GM18909 (cell line): ENCODE data around the gene LRRC70.
"Not testable (repeated sequence)": the region's sequence is repeated elsewhere in the genome, so short reads cannot be mapped to it uniquely, and the experiment has no call there.

Experiments
- ATAC-seq: cut with Tn5 transposase; IDR thresholded peaks from one replicate; pipeline ENCODE4 v1.9.1; 2021; ENCODE audit warnings: mild to moderate bottlenecking; ENCODE audit not compliant: unreplicated experiment, poor library complexity

The LRRC70 gene, protein sequence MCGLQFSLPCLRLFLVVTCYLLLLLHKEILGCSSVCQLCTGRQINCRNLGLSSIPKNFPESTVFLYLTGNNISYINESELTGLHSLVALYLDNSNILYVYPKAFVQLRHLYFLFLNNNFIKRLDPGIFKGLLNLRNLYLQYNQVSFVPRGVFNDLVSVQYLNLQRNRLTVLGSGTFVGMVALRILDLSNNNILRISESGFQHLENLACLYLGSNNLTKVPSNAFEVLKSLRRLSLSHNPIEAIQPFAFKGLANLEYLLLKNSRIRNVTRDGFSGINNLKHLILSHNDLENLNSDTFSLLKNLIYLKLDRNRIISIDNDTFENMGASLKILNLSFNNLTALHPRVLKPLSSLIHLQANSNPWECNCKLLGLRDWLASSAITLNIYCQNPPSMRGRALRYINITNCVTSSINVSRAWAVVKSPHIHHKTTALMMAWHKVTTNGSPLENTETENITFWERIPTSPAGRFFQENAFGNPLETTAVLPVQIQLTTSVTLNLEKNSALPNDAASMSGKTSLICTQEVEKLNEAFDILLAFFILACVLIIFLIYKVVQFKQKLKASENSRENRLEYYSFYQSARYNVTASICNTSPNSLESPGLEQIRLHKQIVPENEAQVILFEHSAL

DNA sequence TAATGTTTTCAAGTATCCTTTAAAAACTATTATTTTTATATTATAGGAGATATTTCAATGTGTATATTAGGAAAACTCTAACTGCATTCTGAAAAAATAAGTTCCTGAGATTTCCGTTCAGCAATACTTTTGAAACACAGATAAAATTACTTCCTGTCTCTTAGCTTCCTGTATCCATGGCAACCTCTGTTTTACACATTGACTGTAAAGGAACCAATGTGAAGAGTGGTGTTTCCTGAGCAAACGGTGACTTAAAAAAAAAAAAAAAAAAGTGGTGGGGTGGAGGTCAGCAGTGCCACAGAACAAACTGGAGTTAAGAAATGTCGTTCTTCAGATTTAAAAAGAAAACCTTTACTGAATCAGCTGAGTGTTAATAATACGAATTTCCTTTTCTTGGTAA, at the start of gene LRRC70:
Gene LRRC70 (plus strand): TSS at position 280 of the 400 bp plus-strand sequence. CDS start 620 bp downstream, outside the sequence.
- peak; percentile 91 for ATAC-seq

DNA sequence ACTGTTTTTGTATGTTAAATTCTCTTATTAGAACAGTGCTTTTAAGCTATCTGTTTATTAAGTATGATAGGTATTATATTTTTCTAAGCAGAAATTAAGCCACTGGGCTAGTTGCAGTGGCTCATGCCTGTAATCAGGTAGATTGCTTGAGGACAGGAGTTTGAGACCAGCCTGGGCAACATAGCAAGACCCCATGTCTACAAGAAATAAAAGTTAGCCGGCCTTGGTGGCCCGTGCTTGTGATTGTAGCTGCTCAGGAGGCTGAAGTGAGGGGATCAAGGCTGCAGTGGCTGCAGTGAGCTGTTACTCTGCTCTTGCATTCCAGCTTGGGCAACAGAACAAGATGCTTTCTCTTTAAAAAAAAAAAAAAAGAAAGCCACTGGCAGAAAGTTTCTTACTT, 45.0 kb upstream of the LRRC70 start:
- ATAC-seq = no peak

DNA sequence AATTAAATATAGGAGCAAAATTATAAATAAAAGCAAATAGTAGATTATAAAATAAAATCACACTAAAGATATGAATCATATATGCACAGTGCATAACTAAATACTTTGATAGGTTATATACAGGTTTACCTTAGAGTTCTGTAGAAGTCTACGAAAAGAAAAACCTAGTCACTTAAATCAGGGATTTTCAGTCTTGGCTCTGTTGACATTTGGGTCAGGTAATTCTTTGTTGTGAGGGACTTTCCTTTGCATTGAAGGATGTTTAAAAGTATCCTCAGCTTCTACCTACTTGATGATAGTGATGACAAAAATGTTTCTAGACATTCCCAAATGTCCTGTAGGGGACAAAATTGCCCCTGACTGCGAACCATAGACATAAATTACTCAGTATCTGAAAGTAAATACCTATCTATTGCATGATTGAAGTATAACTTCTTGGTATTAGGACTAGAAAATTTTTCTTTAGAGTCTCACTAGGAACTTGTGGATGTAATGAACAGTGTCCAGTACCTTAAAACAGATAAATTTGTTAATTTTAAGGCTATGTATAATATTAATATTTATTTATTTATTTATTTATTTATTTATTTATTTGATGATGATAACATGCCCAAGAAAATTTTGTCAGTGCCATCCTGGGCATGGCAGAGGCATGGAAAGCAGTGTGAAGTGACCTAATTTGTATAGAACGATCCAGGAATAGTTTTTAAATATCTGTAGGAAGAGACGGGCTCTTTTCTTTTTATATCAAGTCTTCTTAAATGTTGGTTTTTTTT, 44.0 kb upstream of the LRRC70 start:
- ATAC-seq = no peak

DNA sequence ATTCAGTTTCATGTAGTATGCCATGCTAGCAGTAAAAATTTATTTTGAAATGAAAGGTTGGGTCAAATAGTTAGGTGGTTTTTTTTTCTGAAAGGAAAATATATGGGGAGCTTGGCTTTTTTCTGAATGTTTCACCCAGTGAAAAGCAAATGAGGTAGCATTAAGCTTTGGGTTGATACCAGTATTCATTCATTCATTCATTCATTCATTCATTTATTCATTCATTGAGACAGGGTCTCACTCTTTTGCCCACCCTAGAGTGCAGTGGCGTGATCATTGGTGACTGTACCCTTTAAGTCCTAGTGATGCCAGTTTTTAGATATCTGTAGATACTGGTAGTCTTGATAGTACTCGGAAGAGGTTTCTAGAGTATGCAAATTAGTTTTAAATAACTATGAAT, 42.4 kb upstream of the LRRC70 start:
- ATAC-seq = no peak

DNA sequence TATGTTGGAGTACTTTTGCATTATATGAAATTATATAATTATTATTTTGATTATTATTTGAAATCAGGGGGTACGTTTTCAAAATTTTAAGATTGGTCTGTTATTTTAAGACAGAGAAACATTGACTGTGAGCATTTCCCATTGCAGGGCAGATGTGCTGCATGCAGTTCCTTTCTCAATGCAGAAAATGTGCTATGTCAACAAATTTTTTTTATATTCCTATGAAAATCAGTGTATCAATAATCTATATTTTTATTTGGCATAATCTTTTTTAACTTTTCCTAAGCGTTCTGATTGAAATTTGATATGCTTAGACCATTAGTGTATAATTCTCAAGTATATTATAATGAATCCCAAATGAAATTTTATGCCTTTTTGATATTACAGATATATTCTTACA, 41.8 kb upstream of the LRRC70 start:
- ATAC-seq = no peak

DNA sequence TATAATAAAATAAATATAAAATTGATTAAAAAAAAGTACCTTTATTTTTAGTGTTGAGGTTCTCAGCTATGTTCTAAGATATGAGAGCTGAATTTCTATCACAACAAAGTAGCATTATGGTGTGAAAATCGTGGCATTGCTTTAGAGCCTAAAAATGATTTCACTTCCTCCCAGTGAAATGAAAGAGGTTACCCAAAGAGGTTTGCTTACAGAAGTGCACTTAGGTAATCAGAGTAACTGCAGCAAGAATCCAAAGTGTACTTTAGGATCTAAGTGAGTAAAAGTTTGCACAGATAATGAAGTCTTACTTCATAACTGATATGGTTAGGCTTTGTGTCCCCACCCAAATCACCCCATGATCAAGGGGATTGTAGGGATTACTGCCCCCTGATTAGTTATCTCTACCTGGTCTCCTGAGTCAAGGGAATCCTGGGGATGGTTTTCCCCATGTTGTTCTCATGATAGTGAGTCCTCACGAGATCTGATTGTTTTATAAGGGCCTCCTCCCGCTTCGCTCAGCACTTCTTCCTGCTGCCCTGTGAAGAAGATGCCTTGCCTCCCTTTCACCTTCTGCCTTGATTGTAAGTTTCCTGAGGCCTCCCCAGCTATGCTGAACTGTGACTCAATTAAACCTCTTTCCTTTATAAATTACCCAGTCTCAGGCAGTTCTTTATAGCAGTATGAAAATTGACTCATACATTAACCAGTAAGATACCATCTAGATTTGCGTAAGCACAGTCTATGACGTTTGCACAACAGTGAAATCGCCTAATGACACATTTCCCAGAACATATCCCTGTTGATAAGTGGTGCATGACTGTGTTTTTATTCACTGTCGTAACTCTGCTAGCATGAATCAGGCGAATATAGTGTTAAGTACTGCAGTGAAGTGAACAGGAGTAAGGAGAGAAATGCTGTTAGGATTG, 40.3 kb upstream of the LRRC70 start:
- peak; percentile 71 for ATAC-seq

DNA sequence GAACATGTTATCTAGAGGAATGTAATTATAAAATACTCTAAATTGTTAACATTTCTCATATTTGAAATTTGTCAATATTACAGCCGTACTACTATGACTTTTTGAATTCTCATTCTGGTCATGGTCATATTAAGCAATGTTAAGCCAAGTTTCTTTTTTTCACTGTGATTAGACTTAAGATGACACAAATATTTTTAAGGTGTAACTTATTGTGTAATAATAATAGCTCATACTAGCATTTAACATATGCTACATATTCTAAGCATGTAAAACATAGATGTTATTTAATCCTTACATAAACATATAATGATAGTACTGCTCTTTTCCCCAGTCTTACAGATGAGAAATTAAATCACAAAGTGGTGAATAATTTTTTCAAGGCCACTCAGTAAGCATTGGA, 35.9 kb upstream of the LRRC70 start:
- no peak for ATAC-seq

DNA sequence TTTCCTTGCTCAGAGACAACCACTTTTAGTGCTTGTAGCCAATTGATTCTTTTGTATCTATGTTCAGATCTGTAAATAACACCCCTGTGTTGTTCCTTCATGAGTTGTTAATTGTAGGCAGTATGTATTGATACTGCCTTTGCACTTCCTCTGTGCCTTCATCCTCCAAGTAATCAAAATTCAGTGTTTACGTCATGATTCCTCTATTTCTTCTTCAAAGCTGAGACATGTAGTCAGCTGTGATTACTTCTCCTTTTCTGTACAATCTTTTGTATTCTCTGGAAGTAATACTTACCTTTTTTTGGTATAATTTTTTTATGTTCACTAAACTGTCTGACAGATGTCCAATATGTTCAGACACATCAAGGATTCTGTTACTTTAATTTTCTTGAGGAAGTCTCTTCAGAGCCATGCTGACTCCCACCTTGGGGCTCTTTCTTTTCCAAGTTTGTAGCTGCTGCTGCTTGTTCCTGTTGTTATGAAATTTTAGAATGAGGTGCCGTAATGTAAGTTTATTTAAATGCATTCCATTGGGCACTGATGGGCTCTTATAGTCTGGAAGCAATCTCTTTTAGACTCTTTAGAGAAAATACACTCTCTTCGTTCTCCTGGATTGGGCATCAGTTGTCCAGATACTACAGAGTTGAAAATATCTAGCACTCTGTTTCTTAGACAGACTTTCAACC, 30.5 kb upstream of the LRRC70 start:
- ATAC-seq = no peak

DNA sequence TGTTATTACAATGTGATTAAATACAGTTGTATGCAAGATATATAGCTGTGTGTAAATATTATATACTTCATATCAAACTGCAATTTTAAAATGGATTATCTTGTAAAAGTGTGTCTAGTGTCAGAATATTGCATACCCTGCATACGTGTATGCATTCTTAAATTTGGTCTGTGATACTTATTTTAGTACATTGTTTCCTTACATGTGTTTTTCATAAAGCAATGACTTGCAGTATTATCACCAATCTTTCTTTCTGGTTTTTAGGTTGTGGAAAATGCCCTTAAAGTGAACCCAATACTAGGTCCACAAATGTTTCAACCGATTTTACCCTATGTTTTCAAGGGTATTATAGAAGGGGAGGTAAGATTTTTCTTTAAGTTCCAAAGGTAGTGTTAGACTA, 28.5 kb upstream of the LRRC70 start:
- no peak for ATAC-seq

DNA sequence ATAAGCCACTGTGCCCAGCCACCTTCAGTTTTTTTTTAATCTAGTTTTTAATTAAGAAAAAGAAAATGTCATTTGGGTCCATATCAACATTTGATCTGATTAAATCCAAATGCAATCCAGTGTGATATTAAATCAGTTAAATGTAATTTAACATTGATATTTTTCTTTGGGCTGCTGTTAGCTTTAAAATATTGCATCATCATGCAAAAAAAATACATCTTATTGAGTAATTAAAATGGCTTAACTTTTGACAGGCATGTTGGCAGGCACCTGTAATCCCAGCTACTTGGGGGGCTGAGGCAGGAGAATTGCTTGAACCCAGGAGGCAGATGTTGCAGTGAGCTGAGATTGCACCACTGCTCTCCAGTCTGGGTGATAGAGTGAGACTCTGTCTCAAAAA, 22.7 kb upstream of the LRRC70 start:
- no peak for ATAC-seq

DNA sequence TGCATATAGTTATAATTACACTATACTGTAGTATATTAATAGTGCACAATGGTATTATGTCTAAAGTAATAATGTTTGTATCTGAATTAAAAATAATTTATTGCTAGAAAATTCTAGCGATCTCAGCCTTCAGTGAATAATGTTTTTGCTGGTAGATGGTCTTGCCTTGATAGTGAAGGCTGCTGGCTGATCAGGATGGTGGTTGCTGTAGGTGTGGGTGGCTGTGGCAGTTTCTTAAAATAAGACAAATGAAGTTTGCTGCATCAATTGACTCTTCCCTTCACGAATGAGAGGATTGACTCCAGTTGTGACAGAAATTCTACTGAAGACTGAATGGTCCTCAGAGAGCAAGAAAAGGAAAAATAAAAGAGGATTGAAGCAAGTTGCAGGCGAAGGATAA, 19.7 kb upstream of the LRRC70 start:
- no peak for ATAC-seq

DNA sequence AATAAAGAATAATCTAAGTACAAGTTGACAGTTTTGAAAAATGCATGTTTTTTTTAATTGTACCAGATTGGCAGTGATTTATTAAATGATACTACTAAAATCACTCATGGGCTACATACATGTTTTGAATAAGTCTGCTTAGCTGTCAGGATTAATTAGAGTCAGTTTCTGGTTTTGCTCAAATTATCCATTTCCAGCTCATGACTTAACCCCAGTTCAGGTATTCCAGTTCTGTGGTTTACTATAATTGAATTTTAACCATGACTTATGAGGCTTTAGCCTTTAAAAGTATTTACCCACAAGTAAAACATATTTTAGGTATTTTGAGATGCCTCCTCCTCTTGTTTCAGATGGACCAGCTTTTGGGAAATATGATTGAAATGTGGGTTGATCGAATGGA, 17.8 kb upstream of the LRRC70 start:
- no peak for ATAC-seq

DNA sequence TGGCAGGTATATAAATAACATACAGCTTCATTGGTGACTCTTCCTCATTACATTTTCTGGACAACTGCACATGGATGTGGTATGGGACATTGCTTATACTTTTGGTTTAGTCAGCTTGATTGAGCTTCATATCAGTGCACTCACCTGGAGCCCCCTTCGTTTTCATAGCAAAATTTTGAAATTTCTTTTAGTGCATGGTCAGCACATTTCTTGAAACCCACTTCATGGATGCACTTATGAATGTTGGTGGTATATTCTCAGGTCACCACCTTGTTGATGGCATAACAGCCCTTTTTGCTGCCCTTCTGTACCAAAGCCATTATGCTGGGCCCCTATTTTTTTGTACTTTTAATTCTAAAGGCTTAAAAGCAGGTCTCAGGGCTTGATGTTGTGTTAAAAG, 16.7 kb upstream of the LRRC70 start:
- no peak for ATAC-seq

DNA sequence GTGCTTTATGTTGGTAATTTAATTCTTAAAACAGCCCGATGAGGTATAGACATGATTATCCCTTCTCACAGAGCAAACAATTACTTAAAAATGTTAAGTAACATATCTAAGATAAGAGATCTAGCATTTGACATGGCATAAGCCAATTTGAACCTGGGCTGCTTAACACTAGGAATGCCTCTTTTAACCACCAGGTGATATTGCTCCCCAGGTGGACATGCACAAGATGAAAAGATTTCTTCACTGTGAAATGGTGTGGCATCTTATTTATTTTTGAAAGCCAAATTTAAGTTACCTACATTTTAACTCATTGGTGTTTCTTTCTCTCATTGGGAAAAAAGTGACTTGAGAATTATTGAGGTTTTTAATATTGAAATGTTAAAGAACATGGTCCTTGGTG, 15.8 kb upstream of the LRRC70 start:
- ATAC-seq = no peak

DNA sequence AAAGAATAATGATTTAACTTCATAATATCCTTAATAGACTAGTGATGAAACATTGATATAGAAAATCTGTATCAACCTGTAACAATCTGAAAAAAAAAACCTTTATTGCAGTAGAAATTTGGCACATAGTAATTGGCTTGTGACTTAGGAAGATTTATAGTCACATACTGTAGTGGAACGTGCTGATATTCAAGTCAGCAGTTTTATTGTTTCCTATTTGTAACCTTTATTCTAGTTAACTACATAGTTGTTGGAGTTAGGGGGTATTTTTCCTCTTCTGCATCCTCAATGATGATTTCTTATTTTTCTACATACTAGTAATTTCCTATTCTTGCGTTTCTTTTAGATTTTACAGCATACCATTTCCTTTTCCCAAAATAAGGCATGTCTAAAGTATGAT, 14.5 kb upstream of the LRRC70 start:
- no peak for ATAC-seq

DNA sequence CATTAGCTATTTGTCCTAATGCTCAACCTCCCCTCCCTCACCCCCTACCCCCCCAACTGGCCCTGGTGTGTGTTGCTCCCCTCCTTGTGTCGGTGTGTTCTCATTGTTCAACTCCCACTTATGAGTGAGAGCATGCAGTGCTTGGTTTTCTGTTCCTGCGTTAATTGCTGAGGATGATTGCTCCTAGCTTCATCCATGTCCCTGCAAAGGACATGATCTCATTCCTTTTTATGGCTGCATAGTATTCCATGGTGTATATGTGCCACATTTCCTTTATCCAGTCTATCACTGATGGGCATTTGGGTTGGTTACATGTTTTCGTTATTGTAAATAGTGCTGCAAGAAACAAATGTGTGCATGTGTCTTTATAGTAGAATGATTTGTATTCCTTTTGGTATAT, 12.9 kb upstream of the LRRC70 start:
- ATAC-seq = not testable (repeated sequence)

DNA sequence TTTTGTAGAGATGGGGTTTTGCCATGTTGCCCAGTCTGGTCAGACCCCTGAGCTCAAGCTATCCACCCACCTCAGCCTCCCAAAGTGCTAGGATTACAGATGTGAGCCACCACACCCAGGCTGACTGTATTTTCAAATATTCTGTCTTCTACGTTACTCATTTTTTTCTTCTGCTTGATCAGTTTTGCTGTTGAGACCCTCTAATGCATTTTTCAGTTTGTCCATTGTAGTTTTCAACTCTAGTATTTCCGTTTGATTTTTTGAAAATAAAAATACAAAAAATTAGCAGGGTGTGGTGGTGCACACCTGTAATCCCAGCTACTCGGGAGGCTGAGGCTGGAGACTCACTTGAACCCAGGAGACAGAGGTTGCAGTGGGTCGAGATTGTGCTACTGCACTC, 10.5 kb upstream of the LRRC70 start:
- no peak for ATAC-seq

DNA sequence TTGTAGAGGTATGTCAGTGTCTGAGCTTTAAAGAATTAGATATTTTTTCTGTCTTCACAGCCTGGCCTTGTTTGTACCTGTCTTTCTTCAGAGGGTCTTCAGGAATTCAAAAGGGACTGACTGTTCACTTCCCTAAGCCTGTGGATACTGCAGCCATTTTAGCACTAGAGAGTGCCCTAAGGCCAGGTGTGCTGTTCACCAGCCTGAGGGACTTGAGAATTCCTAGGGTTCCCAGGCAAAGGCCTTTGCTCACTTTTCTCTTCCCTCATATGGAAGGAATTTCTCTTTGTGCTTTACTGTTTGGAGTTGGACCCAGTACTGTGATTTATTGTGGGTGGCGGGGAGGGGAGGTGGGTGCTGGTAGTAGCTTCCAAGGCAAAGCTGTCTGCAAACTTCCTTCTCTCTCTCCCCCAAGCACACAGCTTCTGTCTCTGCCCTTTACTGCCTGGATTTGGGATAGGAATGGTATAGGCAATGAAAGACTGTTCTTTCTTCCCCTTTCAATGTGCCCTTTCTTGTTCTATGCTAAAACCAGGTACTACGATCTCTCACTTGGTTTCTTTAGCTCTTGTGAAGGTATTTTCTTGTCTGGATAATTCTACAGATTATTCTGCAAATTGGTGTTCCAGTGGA, 9.7 kb upstream of the LRRC70 start:
- no peak for ATAC-seq

DNA sequence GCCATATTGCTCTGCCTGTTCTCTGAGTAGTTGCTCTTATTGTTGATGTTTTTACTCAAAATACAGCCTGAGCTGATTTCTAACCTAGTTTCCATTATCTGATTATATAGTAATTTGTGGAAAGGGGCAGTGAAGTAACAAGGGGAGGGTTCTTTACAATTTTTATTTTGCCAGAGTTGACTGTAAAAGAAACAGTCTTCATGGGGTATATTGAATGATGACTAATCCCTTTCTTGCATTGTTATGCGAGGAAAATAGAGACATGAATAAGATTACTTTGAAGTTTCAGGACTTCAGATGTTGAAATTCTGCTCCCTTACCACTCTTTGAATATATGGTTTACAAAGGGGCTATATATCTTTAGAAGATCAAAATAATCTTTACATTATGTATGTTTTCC, 9.1 kb upstream of the LRRC70 start:
- ATAC-seq = no peak
